H1 (cell line): ENCODE results near the gene THOP1. TPM values are rescaled to one million over a fixed set of nuclear protein-coding genes. Genes with fewer than 3 reads are reported as not detected.

Experiments
- CTCF ChIA-PET: fragments of 300-600 bp; sonication (Branson Sonifier 250); formaldehyde crosslinking; loops from one replicate; lab custom pipeline; 2021; ENCODE audit not compliant: partially characterized antibody; lab: Charles Lee
- POLR2A ChIA-PET: fragments of 300-600 bp; sonication (Branson Sonifier 250); formaldehyde crosslinking; loops from one replicate; lab custom pipeline; 2021; ENCODE audit warnings: inconsistent platforms; ENCODE audit not compliant: partially characterized antibody; lab: Charles Lee
- DNase-seq, 2 experiments: peaks; one replicate each; pipeline versions ENCODE4 v3.0.0 to v3.0.0-alpha.2; 2010 to 2022; ENCODE audit warnings: low spot score in 2 of 2, low read depth in 1 of 2, mixed read lengths in 1 of 2
- FAIRE-seq: peaks from 2 replicates; lab custom pipeline; 2011; peaks lifted over from hg19 to GRCh38; lab: Jason Lieb, UNC
- H2AFZ ChIP-seq: 2 replicates; pipeline ENCODE4 v1.8.1; 2012; ENCODE audit warnings: low read length, inconsistent platforms
- H2AK5ac ChIP-seq: 2 replicates; pipeline ENCODE4 v1.6.1; 2013; ENCODE audit warnings: low read depth, low read length
- H2BK120ac ChIP-seq: replicated peaks from 2 replicates; pipeline ENCODE3; 2013; ENCODE audit warnings: low read depth, low read length, inconsistent platforms
- H2BK12ac ChIP-seq: 2 replicates; pipeline ENCODE4 v1.6.1; 2013; ENCODE audit warnings: low read depth, low read length
- H2BK15ac ChIP-seq: 2 replicates; pipeline ENCODE4 v1.6.1; 2013; ENCODE audit warnings: low read length
- H2BK20ac ChIP-seq: 2 replicates; pipeline ENCODE4 v1.6.1; 2013; ENCODE audit warnings: low read length
- H2BK5ac ChIP-seq: 2 replicates; pipeline ENCODE4 v1.6.1; 2013; ENCODE audit warnings: low read depth, low read length
- H3K14ac ChIP-seq: 2 replicates; pipeline ENCODE4 v1.6.1; 2013; ENCODE audit warnings: inconsistent platforms; ENCODE audit not compliant: insufficient read length
- H3K18ac ChIP-seq: 2 replicates; pipeline ENCODE4 v1.6.1; 2013; ENCODE audit warnings: low read length; ENCODE audit errors: extremely low read depth
- H3K23ac ChIP-seq: 2 replicates; pipeline ENCODE4 v1.6.1; 2013; ENCODE audit warnings: inconsistent platforms; ENCODE audit not compliant: insufficient read length
- H3K23me2 ChIP-seq: 2 replicates; pipeline ENCODE4 v1.6.1; 2013; ENCODE audit warnings: low read depth, low read length
- H3K27ac ChIP-seq: 2 replicates; pipeline ENCODE4 v1.6.1; 2011; ENCODE audit warnings: low read depth, low read length, inconsistent platforms
- H3K27me3 ChIP-seq, 4 experiments: replicated peaks in 1 of 4; 1 replicate in 1 of 4; 2 replicates in 3 of 4; pipeline versions ENCODE4 v1.6.1 to v1.8.1; 2011 to 2013; ENCODE audit warnings: low read length in 3 of 4, mild to moderate bottlenecking in 3 of 4, inconsistent platforms in 2 of 4, mixed read lengths in 2 of 4, moderate library complexity in 1 of 4; ENCODE audit not compliant: control insufficient read depth in 3 of 4, insufficient read depth in 3 of 4; ENCODE audit errors: extremely low read depth in 1 of 4
- H3K36me3 ChIP-seq, 4 experiments: 2 replicates each; pipeline versions ENCODE4 v1.6.1 to v1.8.1; 2011 to 2013; ENCODE audit warnings: mild to moderate bottlenecking in 4 of 4, low read length in 3 of 4, moderate library complexity in 2 of 4, control low read depth in 1 of 4, inconsistent platforms in 1 of 4; ENCODE audit not compliant: insufficient read depth in 4 of 4, control insufficient read depth in 2 of 4
- H3K4ac ChIP-seq: replicated peaks from 2 replicates; pipeline ENCODE3; 2013; ENCODE audit warnings: low read length, low read depth, mixed read lengths, inconsistent platforms; ENCODE audit not compliant: insufficient read length
- H3K4me1 ChIP-seq, 4 experiments: replicated peaks in 1 of 4; 1 replicate in 1 of 4; 2 replicates in 3 of 4; pipeline versions ENCODE4 v1.6.1 to v1.8.1; 2011 to 2013; ENCODE audit warnings: low read length in 3 of 4, inconsistent platforms in 2 of 4, mixed read lengths in 1 of 4; ENCODE audit not compliant: insufficient read depth in 4 of 4, control insufficient read depth in 3 of 4
- H3K4me2 ChIP-seq, 2 experiments: 2 replicates each; pipeline versions ENCODE4 v1.6.1 to v1.8.1; 2011 to 2013; ENCODE audit warnings: low read depth in 2 of 2, low read length in 2 of 2, control low read depth in 1 of 2, inconsistent platforms in 1 of 2, mild to moderate bottlenecking in 1 of 2; ENCODE audit not compliant: insufficient read depth in 1 of 2
- H3K4me3 ChIP-seq, 4 experiments: fragments of 200-600, 300-600 bp in 1 of 4; sonication (generic), shearing (Covaris generic), sonication (Bioruptor Twin) in 1 of 4; 2 replicates each; pipeline versions ENCODE4 v1.5.1 to v1.8.1; 2011 to 2016; ENCODE audit warnings: low read length in 4 of 4, low read depth in 3 of 4, control low read depth in 2 of 4, inconsistent platforms in 2 of 4, mild to moderate bottlenecking in 2 of 4, mixed read lengths in 1 of 4, moderate library complexity in 1 of 4; ENCODE audit not compliant: insufficient read depth in 2 of 4; ENCODE audit errors: extremely low read depth in 1 of 4
- H3K56ac ChIP-seq: replicated peaks from 2 replicates; pipeline ENCODE3; 2013; ENCODE audit warnings: low read depth, mild to moderate bottlenecking, mixed read lengths, low read length, inconsistent platforms; ENCODE audit not compliant: insufficient read length
- H3K79me1 ChIP-seq: 2 replicates; pipeline ENCODE4 v1.6.1; 2013; ENCODE audit warnings: low read depth, low read length, control low read depth
- H3K79me2 ChIP-seq, 2 experiments: 2 replicates each; pipeline versions ENCODE4 v1.6.1 to v1.8.1; 2012 to 2013; ENCODE audit warnings: low read length in 2 of 2, mild to moderate bottlenecking in 2 of 2, inconsistent platforms in 1 of 2; ENCODE audit not compliant: insufficient read depth in 2 of 2, control insufficient read depth in 1 of 2
- H3K9ac ChIP-seq, 4 experiments: replicated peaks in 1 of 4; 1 replicate in 1 of 4; 2 replicates in 3 of 4; pipeline versions ENCODE4 v1.6.1 to v1.8.1; 2011 to 2013; ENCODE audit warnings: low read depth in 3 of 4, low read length in 3 of 4, control low read depth in 2 of 4, mild to moderate bottlenecking in 2 of 4, moderate library complexity in 2 of 4, inconsistent platforms in 1 of 4; ENCODE audit errors: extremely low read depth in 1 of 4
- H3K9me3 ChIP-seq, 2 experiments: 2 replicates each; pipeline versions ENCODE4 v1.6.1 to v1.8.1; 2012 to 2013; ENCODE audit warnings: mild to moderate bottlenecking in 2 of 2, moderate library complexity in 2 of 2, control low read depth in 1 of 2, inconsistent platforms in 1 of 2, low read depth in 1 of 2, low read length in 1 of 2, mixed read lengths in 1 of 2; ENCODE audit not compliant: insufficient read depth in 2 of 2
- H4K20me1 ChIP-seq, 2 experiments: replicated peaks in 1 of 2; 2 replicates each; pipeline versions ENCODE3 to v1.8.1; 2011 to 2013; ENCODE audit warnings: inconsistent platforms in 2 of 2, low read length in 2 of 2, mild to moderate bottlenecking in 1 of 2; ENCODE audit not compliant: insufficient read depth in 2 of 2, control insufficient read depth in 1 of 2
- H4K5ac ChIP-seq: 2 replicates; pipeline ENCODE4 v1.6.1; 2013; ENCODE audit warnings: low read length, low read depth, mixed read lengths, inconsistent platforms; ENCODE audit not compliant: insufficient read length
- H4K8ac ChIP-seq: 2 replicates; pipeline ENCODE4 v1.8.0; 2013; ENCODE audit warnings: mild to moderate bottlenecking, moderate library complexity, low read length, inconsistent platforms; ENCODE audit not compliant: insufficient read depth; ENCODE audit errors: extremely low read depth
- H4K91ac ChIP-seq: replicated peaks from 2 replicates; pipeline ENCODE3; 2013; ENCODE audit warnings: low read length, mixed read lengths, inconsistent platforms; ENCODE audit not compliant: insufficient read length
- ASH2L ChIP-seq: fragments of 200-600, 300-600 bp; sonication (generic); IDR thresholded peaks from one replicate; pipeline ENCODE4 v1.7.1; 2017; ENCODE audit warnings: low read length
- BACH1 ChIP-seq: IDR thresholded peaks from 2 replicates; pipeline ENCODE4 v1.6.1; 2012; ENCODE audit warnings: low read length, improper control_type of control experiment
- GTF2F1 ChIP-seq: IDR thresholded peaks from 2 replicates; pipeline ENCODE4 v1.6.1; 2012; ENCODE audit warnings: low read depth, low read length, improper control_type of control experiment, borderline replicate concordance
- KDM1A ChIP-seq: fragments of 200-600, 300-600 bp; sonication (generic); IDR thresholded peaks from 2 replicates; pipeline ENCODE4 v1.7.1; 2016; ENCODE audit warnings: mild to moderate bottlenecking, low read length, borderline replicate concordance
- POLR2A ChIP-seq, 2 experiments: IDR thresholded peaks; 1 replicate in 1 of 2; 2 replicates in 1 of 2; pipeline ENCODE4 v1.6.1; 2011; ENCODE audit warnings: low read depth in 2 of 2, low read length in 2 of 2, mild to moderate bottlenecking in 2 of 2; ENCODE audit errors: control extremely low read depth in 1 of 2
- SIN3A ChIP-seq, 2 experiments: IDR thresholded peaks in 1 of 2; conservative IDR thresholded peaks in 1 of 2; 2 replicates each; pipeline ENCODE4 v1.6.1; 2011 to 2012; ENCODE audit warnings: low read length in 2 of 2, improper control_type of control experiment in 1 of 2, low read depth in 1 of 2, mild to moderate bottlenecking in 1 of 2
- SIRT6 ChIP-seq: IDR thresholded peaks from one replicate; pipeline ENCODE4 v1.7.1; 2012; ENCODE audit warnings: low read length, inconsistent platforms
- SP2 ChIP-seq: IDR thresholded peaks from 2 replicates; pipeline ENCODE4 v1.6.1; 2012; ENCODE audit warnings: mild to moderate bottlenecking, low read length, inconsistent platforms
- SP4 ChIP-seq: IDR thresholded peaks from 2 replicates; pipeline ENCODE4 v1.6.1; 2012; ENCODE audit warnings: low read length, inconsistent platforms
- WGBS, 2 experiments: shearing (Covaris generic) in 1 of 2; methylation state at CpG; one replicate each; pipeline versions ENCODE4 v1.1.6 to v1.1.7; 2013 to 2015; ENCODE audit warnings: low lambda C conversion rate in 2 of 2, mixed read lengths in 2 of 2, inconsistent platforms in 1 of 2, low coverage in 1 of 2, missing lambda C conversion rate in 1 of 2; ENCODE audit not compliant: insufficient replicate concordance in 2 of 2, insufficient coverage in 1 of 2, insufficient read length in 1 of 2; ENCODE audit errors: extremely low coverage in 1 of 2, missing lambda C conversion rate in 1 of 2; 5-methylcytosine and 5-hydroxymethylcytosine counted together
- polyA plus RNA-seq, 7 experiments: library from polyadenylated mRNA; depleted of rRNA in 3 of 7; stranded (reverse) in 5 of 7; unstranded in 2 of 7; fragments of >200 nt in 5 of 7; fragments of 200-250 nt in 2 of 7; gene quantifications; 1 replicate in 5 of 7; 2 replicates in 1 of 7; 4 replicates in 1 of 7; pipeline versions ENCODE4 v1.2.1 to v1.2.3, GENCODE V29; 2011 to 2013; ENCODE audit warnings: missing spikeins in 2 of 7, mixed read lengths in 2 of 7
- total RNA-seq: library from RNA; stranded (reverse); fragmentation: NEBNext Ultra II Directional; extraction: Animal tissue kit (Norgen Biotek cat#: 25700); gene quantifications from 2 replicates; pipeline ENCODE4 v1.2.1, GENCODE V29; 2021
- TF ChIP-seq, protein P1 (sequence below): IDR thresholded peaks from 2 replicates; pipeline ENCODE4 v1.6.1; 2011; ENCODE audit warnings: low read depth, mild to moderate bottlenecking, low read length; ENCODE audit not compliant: insufficient read depth
- TF ChIP-seq, protein P2 (sequence below), 3 experiments: IDR thresholded peaks; 1 replicate in 2 of 3; 2 replicates in 1 of 3; pipeline versions ENCODE4 v1.5.1 to v1.6.1; 2011; ENCODE audit warnings: low read length in 3 of 3, mild to moderate bottlenecking in 3 of 3, inconsistent platforms in 2 of 3, low read depth in 1 of 3, moderate library complexity in 1 of 3; ENCODE audit not compliant: insufficient read depth in 1 of 3; ENCODE audit errors: control extremely low read depth in 1 of 3

THOP1 gene
- total and polyA plus RNA-seq, 2 of the 8 experiments (the other 6 are each of a cell fraction or from before 2014, with no cell fraction given): 136 to 159 TPM

DNA sequence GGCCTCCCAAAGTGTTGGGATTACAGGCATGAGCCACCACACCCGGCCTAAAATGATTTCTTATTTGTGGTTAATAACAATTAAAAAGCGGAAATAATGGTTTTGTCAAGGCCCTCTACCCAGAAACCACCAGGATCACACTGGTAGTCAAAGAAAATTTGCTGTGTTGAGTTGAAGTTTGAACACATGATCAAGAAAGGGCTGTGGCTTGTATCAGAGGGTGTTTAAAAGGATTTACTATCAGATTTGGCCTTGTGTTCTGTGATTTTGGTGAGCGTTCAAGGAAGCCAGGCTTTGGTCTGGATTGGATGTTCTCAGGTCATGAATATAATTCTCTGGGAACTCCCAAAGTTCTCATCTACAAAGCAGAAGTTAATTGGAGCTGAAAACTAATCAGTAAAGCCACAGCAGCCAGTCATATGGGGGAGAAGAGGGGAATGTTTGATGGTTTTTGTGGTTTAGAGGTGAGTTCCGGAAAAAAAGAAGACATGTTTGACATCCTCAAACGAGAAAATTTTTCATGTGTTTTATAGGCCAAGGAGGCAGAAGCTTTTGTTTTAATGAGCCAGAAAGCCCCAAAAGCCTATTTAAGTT, 71.3 kb downstream of the THOP1 start:
- Histone ChIP-seq H3K27ac (no peak overlapping the region), H3K79me2 (no peaks in the 10 kb centered on the region), H3K9ac (no peak overlapping the region), H2BK15ac (no peak overlapping the region), H4K91ac (no peak overlapping the region), H2BK5ac (no peak overlapping the region), H2BK120ac (no peak overlapping the region), H3K23ac (no peak overlapping the region), H2BK20ac (no peak overlapping the region), H4K20me1 (no peaks in the 10 kb centered on the region), H2AFZ (no peak overlapping the region), H4K8ac (no peak overlapping the region), H2BK12ac (no peak overlapping the region), H2AK5ac (no peak overlapping the region), H3K4me2 (no peak overlapping the region), H3K18ac (no peak overlapping the region), H3K56ac (no peak overlapping the region), H3K4ac (no peak overlapping the region), H3K23me2 (no peaks in the 10 kb centered on the region), H3K4me3 (no peak overlapping the region), H3K79me1 (no peaks in the 10 kb centered on the region), H4K5ac (no peak overlapping the region), H3K14ac (no peak overlapping the region), H3K36me3 (peaks cover 12 to 35% (median 28%) of the 10 kb centered on the region in 4 experiments), H3K9me3 (peaks cover 70 to 86% of the 10 kb centered on the region in 2 experiments), H3K27me3 (no peaks in the 10 kb centered on the region; a peak in 1 of 7 replicates), H3K4me1 (no peaks in the 10 kb centered on the region)
- DNase-seq (no peak), FAIRE-seq (no peak)
- ChIA-PET CTCF (interaction anchor here (1.3 kb wide), 1 partner anchor 31 kb away, joined by 3 read pairs; no protein-coding TSS in a partner anchor), POLR2A (no interaction called here)
- WGBS, 2 experiments: 83 to 100% methylated on average over 1 to 5 of the region's 5 CpGs
- no peak for TF ChIP-seq SIRT6
- TF ChIP-seq, protein P1, sequence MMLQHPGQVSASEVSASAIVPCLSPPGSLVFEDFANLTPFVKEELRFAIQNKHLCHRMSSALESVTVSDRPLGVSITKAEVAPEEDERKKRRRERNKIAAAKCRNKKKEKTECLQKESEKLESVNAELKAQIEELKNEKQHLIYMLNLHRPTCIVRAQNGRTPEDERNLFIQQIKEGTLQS: no peak
- TF ChIP-seq SIN3A (conservative IDR thresholded peaks at IDR 0.05 in 1 of 2, IDR thresholded peaks at IDR 0.05 in 1 of 2; ENCODE audit: low read depth in 1 of 2, low read length in 2 of 2): no peak
- no peak for TF ChIP-seq GTF2F1
- no peak for TF ChIP-seq ASH2L
- no peak for TF ChIP-seq SP2
- no peak for TF ChIP-seq KDM1A
- TF ChIP-seq, protein P2, sequence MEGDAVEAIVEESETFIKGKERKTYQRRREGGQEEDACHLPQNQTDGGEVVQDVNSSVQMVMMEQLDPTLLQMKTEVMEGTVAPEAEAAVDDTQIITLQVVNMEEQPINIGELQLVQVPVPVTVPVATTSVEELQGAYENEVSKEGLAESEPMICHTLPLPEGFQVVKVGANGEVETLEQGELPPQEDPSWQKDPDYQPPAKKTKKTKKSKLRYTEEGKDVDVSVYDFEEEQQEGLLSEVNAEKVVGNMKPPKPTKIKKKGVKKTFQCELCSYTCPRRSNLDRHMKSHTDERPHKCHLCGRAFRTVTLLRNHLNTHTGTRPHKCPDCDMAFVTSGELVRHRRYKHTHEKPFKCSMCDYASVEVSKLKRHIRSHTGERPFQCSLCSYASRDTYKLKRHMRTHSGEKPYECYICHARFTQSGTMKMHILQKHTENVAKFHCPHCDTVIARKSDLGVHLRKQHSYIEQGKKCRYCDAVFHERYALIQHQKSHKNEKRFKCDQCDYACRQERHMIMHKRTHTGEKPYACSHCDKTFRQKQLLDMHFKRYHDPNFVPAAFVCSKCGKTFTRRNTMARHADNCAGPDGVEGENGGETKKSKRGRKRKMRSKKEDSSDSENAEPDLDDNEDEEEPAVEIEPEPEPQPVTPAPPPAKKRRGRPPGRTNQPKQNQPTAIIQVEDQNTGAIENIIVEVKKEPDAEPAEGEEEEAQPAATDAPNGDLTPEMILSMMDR (IDR thresholded peaks at IDR 0.05; ENCODE audit: control extremely low read depth in 1 of 3, insufficient read depth in 1 of 3, low read depth in 1 of 3, low read length in 3 of 3): no peak
- no peak for TF ChIP-seq BACH1
- TF ChIP-seq SP4: no peak
- no peak for TF ChIP-seq POLR2A (IDR thresholded peaks at IDR 0.05; ENCODE audit: control extremely low read depth in 1 of 2, low read depth in 2 of 2, low read length in 2 of 2)
